ENCODE results near the gene KRTAP3-2.

GRCh38 chr17:40950176-40950575 lies 49.5 kb downstream of the KRTAP3-2 start:
- no peak for TF ChIP-seq CTCF (IDR thresholded peaks at IDR 0.05 in 2 of 3, conservative IDR thresholded peaks at IDR 0.05 in 1 of 3; ENCODE audit: borderline replicate concordance in 1 of 3, insufficient read depth in 1 of 3, low read depth in 2 of 3, low read length in 2 of 3)
- no peak for TF ChIP-seq RAD21 (IDR thresholded peaks at IDR 0.05; ENCODE audit: low read depth)
- no peak for TF ChIP-seq ZBTB33 (IDR thresholded peaks at IDR 0.05; ENCODE audit: extremely low read depth, insufficient replicate concordance, low read length)
- TF ChIP-seq EZH2 (IDR thresholded peaks at IDR 0.05): no peak
- no peak for TF ChIP-seq ELF1 (IDR thresholded peaks at IDR 0.05; ENCODE audit: borderline replicate concordance, low read depth)
- TF ChIP-seq YY1 (IDR thresholded peaks at IDR 0.05; ENCODE audit: extremely low read depth, insufficient replicate concordance, low read depth, low read length): no peak
- TF ChIP-seq CBX3 (IDR thresholded peaks at IDR 0.05; ENCODE audit: low read depth): no peak
- TF ChIP-seq POLR2A (IDR thresholded peaks at IDR 0.05; ENCODE audit: borderline replicate concordance, extremely low read depth, insufficient read depth, insufficient read length): no peak

Measured in HCT116 (cell line).